ENCODE data around the gene ZBTB18. TPM values are rescaled to one million over a fixed set of nuclear protein-coding genes. Genes with fewer than 3 reads are reported as not detected.
A peak's percentile ranks its signal among the peaks of the same experiment; 100 is the strongest.

Gene ZBTB18
- polyA plus RNA-seq, 3 donors, result 3.0 to 45.5 (median 3.6) TPM

DNA sequence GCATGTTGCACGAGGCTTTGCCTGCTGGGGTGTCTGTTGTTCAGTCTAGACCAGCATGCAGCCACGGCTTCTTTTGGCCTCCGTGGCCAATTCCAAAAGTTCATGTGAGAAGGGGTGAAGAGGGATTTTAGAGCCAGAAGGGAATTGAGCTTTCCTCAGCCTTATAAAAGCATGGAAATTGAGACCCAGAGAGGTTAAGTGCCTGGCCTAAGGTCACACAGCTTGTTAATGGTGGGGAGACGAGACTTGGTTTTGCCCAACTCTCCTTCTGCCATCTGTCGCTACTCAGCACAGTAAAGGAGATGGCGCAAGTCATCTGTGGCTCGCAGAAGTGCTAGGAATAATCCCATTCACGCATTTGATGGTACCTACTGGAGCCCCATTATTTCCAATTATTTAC is 25.7 kb downstream of the ZBTB18 start:
- Histone ChIP-seq H3K27ac (ENCODE audit: low read depth in 1 of 2, low read length in 2 of 2) (no peak overlapping the region), H3K4me1 (ENCODE audit: control insufficient read depth in 1 of 2, insufficient read depth in 2 of 2, low read length in 2 of 2) (peaks cover 4 to 10% of the 10 kb centered on the region in 2 donors), H3K79me2 (ENCODE audit: insufficient read depth, low read length) (no peaks in the 10 kb centered on the region), H3K9me3 (replicated peaks in 1 of 2; ENCODE audit: control insufficient read depth in 1 of 2, insufficient read depth in 1 of 2, low read length in 2 of 2) (no peaks in the 10 kb centered on the region), H3K27me3 (ENCODE audit: control insufficient read depth in 2 of 2, insufficient read depth in 2 of 2, low read length in 2 of 2) (peaks cover 0 to 3% of the 10 kb centered on the region in 2 donors), H3K4me3 (replicated peaks in 1 of 3; ENCODE audit: low read depth in 2 of 3, low read length in 3 of 3) (no peak overlapping the region), H3K4me2 (replicated peaks; ENCODE audit: extremely low read depth, low read length, poor library complexity, severe bottlenecking) (no peak overlapping the region), H2AFZ (ENCODE audit: insufficient read depth, low read depth, low read length, poor library complexity, severe bottlenecking) (no peak overlapping the region), H4K20me1 (ENCODE audit: insufficient read depth, low read length) (no peaks in the 10 kb centered on the region), H3K36me3 (replicated peaks in 1 of 2; ENCODE audit: control insufficient read depth in 1 of 2, insufficient read depth in 2 of 2, low read length in 2 of 2) (no peaks in the 10 kb centered on the region), H3K9ac (ENCODE audit: insufficient read depth, low read length, poor library complexity, severe bottlenecking) (no peak overlapping the region)
- DNase-seq, result no peak
- peaks cover 0 to 3% (median 0%) of the 10 kb centered on the region in 7 donors for H3K9me3 Mint-ChIP-seq
- H3K4me1 Mint-ChIP-seq, result peaks cover 25% of the 10 kb centered on the region
- TF ChIP-seq, protein P1, sequence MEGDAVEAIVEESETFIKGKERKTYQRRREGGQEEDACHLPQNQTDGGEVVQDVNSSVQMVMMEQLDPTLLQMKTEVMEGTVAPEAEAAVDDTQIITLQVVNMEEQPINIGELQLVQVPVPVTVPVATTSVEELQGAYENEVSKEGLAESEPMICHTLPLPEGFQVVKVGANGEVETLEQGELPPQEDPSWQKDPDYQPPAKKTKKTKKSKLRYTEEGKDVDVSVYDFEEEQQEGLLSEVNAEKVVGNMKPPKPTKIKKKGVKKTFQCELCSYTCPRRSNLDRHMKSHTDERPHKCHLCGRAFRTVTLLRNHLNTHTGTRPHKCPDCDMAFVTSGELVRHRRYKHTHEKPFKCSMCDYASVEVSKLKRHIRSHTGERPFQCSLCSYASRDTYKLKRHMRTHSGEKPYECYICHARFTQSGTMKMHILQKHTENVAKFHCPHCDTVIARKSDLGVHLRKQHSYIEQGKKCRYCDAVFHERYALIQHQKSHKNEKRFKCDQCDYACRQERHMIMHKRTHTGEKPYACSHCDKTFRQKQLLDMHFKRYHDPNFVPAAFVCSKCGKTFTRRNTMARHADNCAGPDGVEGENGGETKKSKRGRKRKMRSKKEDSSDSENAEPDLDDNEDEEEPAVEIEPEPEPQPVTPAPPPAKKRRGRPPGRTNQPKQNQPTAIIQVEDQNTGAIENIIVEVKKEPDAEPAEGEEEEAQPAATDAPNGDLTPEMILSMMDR (IDR thresholded peaks at IDR 0.05), result no peak
- no peaks in the 10 kb centered on the region for H3K36me3 Mint-ChIP-seq
- peaks cover 16 to 28% (median 18%) of the 10 kb centered on the region in 3 donors for H3K27me3 Mint-ChIP-seq (ENCODE audit: low read depth in 3 of 3)
- H3K27ac Mint-ChIP-seq, result no peak overlapping the region
- intact Hi-C loops (cut with micrococcal nuclease), result no loop called here
- 88% methylated on average over 7 of the region's 8 CpGs for WGBS (ENCODE audit: insufficient coverage)
- no peak overlapping the region for H3K4me3 Mint-ChIP-seq

DNA sequence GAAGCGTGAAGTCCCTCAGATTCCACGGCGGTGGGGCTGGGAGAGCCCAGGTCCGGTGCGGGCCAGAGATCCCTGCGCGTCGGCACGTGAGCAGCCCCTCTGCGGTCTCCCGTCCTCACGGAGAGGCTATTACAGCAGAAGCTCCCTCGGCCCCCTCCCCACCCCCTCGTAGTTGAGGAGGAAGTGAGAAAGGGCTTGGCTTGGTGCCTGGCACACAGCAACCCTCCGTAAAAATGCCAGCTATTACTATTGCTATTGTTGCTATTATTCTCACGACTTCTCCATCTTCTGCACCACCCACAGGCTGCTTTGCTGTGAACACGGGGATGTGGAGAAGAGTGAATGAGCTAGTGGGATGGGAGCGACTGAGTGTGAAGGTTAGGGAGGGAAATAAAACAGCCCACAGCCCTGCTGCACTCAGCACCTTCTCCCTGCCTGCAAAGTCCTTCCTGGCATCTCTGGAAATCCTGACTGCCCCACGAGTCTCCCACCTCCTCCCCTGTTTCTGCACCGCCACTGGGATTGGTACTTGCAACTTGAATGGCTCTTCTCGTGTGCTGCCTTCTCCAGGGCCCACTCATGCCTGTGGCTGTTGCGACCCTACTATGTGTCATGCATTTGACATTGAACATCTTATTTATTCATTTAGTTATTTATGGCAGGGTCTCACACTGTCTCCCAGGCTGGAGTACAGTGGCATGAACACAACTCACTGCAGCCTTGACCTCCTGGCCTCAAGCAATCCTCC is 26.6 kb downstream of the ZBTB18 start:
- no peak overlapping the region for H3K9ac ChIP-seq (ENCODE audit: insufficient read depth, low read length, poor library complexity, severe bottlenecking)
- H3K9me3 ChIP-seq (replicated peaks in 1 of 2; ENCODE audit: control insufficient read depth in 1 of 2, insufficient read depth in 1 of 2, low read length in 2 of 2), result no peaks in the 10 kb centered on the region
- no peaks in the 10 kb centered on the region for H3K79me2 ChIP-seq (ENCODE audit: insufficient read depth, low read length)
- intact Hi-C loops (cut with micrococcal nuclease), result no loop called here
- no peaks in the 10 kb centered on the region for H4K20me1 ChIP-seq (ENCODE audit: insufficient read depth, low read length)
- WGBS (ENCODE audit: insufficient coverage), result 75% methylated on average over 6 of the region's 22 CpGs
- H3K27ac ChIP-seq (ENCODE audit: low read depth in 1 of 2, low read length in 2 of 2), result no peak overlapping the region
- peaks cover 25% of the 10 kb centered on the region for H3K4me1 Mint-ChIP-seq
- peak overlapping the region; percentile 48 for H2AFZ ChIP-seq (ENCODE audit: insufficient read depth, low read depth, low read length, poor library complexity, severe bottlenecking)
- H3K4me3 Mint-ChIP-seq, result peak overlapping the region in 1 of 2 donors; percentile 26
- peak overlapping the region in 1 of 3 experiments; percentile 32 for H3K4me3 ChIP-seq (replicated peaks in 1 of 3; ENCODE audit: low read depth in 2 of 3, low read length in 3 of 3)
- no peaks in the 10 kb centered on the region for H3K36me3 Mint-ChIP-seq
- peak overlapping the region in 1 of 7 donors; percentile 45 for H3K27ac Mint-ChIP-seq
- H3K9me3 Mint-ChIP-seq, result peaks cover 0 to 3% (median 0%) of the 10 kb centered on the region in 7 donors
- peaks cover 0 to 3% of the 10 kb centered on the region in 2 donors for H3K27me3 ChIP-seq (ENCODE audit: control insufficient read depth in 2 of 2, insufficient read depth in 2 of 2, low read length in 2 of 2)
- H3K4me1 ChIP-seq (ENCODE audit: control insufficient read depth in 1 of 2, insufficient read depth in 2 of 2, low read length in 2 of 2), result peaks cover 4 to 10% of the 10 kb centered on the region in 2 donors
- H3K4me2 ChIP-seq (replicated peaks; ENCODE audit: extremely low read depth, low read length, poor library complexity, severe bottlenecking), result peak overlapping the region; percentile 21
- peak; percentile 7 to 35 (median 10) for DNase-seq
- TF ChIP-seq, protein P1 (IDR thresholded peaks at IDR 0.05), result no peak
- peaks cover 17 to 30% (median 24%) of the 10 kb centered on the region in 3 donors for H3K27me3 Mint-ChIP-seq (ENCODE audit: low read depth in 3 of 3)
- no peaks in the 10 kb centered on the region for H3K36me3 ChIP-seq (replicated peaks in 1 of 2; ENCODE audit: control insufficient read depth in 1 of 2, insufficient read depth in 2 of 2, low read length in 2 of 2)

Data from CD14-positive monocyte (primary cell).